Endodermal cell (in vitro differentiated cells): ENCODE measurements around the gene EPAS1. TPM values are rescaled to one million over a fixed set of nuclear protein-coding genes. Genes with fewer than 3 reads are reported as not detected.
"Not testable (repeated sequence)": the region's sequence is repeated elsewhere in the genome, so short reads cannot be mapped to it uniquely, and the experiment has no call there.

Experiments
- DNase-seq: peaks from one replicate; pipeline ENCODE4 v3.0.0-alpha.2; 2017
- H3K27ac ChIP-seq: 2 replicates; pipeline ENCODE4 v1.5.1; 2013; ENCODE audit warnings: mild to moderate bottlenecking, low read depth, low read length, moderate library complexity
- H3K27me3 ChIP-seq: 2 replicates; pipeline ENCODE4 v1.6.1; 2013; ENCODE audit warnings: mild to moderate bottlenecking, low read length, moderate library complexity; ENCODE audit not compliant: insufficient read depth, control insufficient read depth, poor library complexity, severe bottlenecking
- H3K36me3 ChIP-seq: 2 replicates; pipeline ENCODE4 v1.7.0; 2013; ENCODE audit warnings: mild to moderate bottlenecking, low read length, moderate library complexity; ENCODE audit not compliant: control insufficient read depth, insufficient read depth
- H3K4me1 ChIP-seq: one replicate; pipeline ENCODE4 v1.7.0; 2013; ENCODE audit warnings: low read length; ENCODE audit not compliant: control insufficient read depth, insufficient read depth
- H3K4me3 ChIP-seq: 2 replicates; pipeline ENCODE4 v1.5.1; 2013; ENCODE audit warnings: mild to moderate bottlenecking, low read length, moderate library complexity
- H3K9ac ChIP-seq: 2 replicates; pipeline ENCODE4 v1.6.1; 2013; ENCODE audit warnings: mild to moderate bottlenecking, low read length, moderate library complexity; ENCODE audit not compliant: poor library complexity, severe bottlenecking; ENCODE audit errors: extremely low read depth
- H3K9me3 ChIP-seq: 2 replicates; pipeline ENCODE4 v1.6.1; 2013; ENCODE audit warnings: mild to moderate bottlenecking, low read length, moderate library complexity; ENCODE audit not compliant: control insufficient read depth
- H3K27ac Mint-ChIP-seq: 2 replicates; pipeline ENCODE4 v1.8.0; 2020; ENCODE audit warnings: mixed read lengths
- H3K27me3 Mint-ChIP-seq: 2 replicates; pipeline ENCODE4 v1.8.0; 2021; ENCODE audit warnings: mild to moderate bottlenecking, mixed read lengths; ENCODE audit not compliant: insufficient read depth
- H3K36me3 Mint-ChIP-seq: 2 replicates; pipeline ENCODE4 v1.8.0; 2020; ENCODE audit warnings: low read depth, mixed read lengths
- H3K4me1 Mint-ChIP-seq: 2 replicates; pipeline ENCODE4 v1.8.0; 2020; ENCODE audit warnings: mixed read lengths
- H3K4me3 Mint-ChIP-seq: 2 replicates; pipeline ENCODE4 v1.8.0; 2020; ENCODE audit warnings: mild to moderate bottlenecking, moderate library complexity, mixed read lengths
- H3K9me3 Mint-ChIP-seq: 2 replicates; pipeline ENCODE4 v1.8.0; 2020; ENCODE audit warnings: mild to moderate bottlenecking, mixed read lengths
- WGBS, 2 experiments: methylation state at CpG; one replicate each; pipeline versions ENCODE4 v1.1.5 to v1.1.7; 2013; ENCODE audit warnings: missing lambda C conversion rate in 2 of 2, mixed read lengths in 1 of 2; ENCODE audit not compliant: insufficient coverage in 1 of 2, insufficient read length in 1 of 2; 5-methylcytosine and 5-hydroxymethylcytosine counted together
- total RNA-seq, 2 donors: library from RNA; stranded (reverse); fragmentation: NEBNext Ultra II Directional in 1 of 2; extraction: Animal tissue kit (Norgen Biotek cat#: 25700) in 1 of 2; gene quantifications; 2 replicates in 1 of 2; 3 replicates in 1 of 2; pipeline ENCODE4 v1.2.1, GENCODE V29; 2021
- TF ChIP-seq, protein P1 (sequence below): fragments of 200-600 bp; sonication (generic); conservative IDR thresholded peaks from 2 replicates; pipeline ENCODE4 v1.5.0; 2021; ENCODE audit warnings: antibody characterized with exemption, mild to moderate bottlenecking

EPAS1 gene
- total RNA-seq, 2 donors from 2014 or later = 1.2 to 1.9 TPM

DNA sequence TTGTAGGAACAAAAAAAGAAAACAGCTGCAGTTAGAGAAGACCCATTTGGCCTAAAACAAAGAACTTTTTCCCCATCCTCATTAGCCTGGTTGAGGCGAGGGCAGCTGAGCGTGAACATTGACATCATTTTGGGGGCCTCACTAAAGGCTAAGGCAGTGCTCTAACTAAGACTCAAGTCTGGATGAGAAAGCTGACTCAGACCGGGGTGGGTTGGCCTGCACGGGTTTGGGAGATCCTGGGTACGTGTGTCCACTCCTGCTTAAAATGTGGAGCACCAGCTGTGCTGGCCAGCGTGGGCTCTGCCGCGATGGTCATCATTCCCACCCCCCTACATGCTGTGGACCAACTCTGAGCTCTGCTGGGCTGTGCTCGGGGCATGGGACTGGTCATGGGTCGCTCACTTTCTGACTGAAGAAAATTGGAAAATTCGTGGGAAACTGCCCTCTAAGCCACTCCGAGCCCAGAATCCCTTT lies 96.2 kb downstream of the EPAS1 start:
- Histone ChIP-seq H3K4me1 (no peaks in the 10 kb centered on the region), H3K9me3 (no peaks in the 10 kb centered on the region), H3K36me3 (no peaks in the 10 kb centered on the region), H3K27ac (no peak overlapping the region), H3K9ac (no peak overlapping the region), H3K27me3 (no peaks in the 10 kb centered on the region), H3K4me3 (no peak overlapping the region)
- no peak overlapping the region for H3K27ac Mint-ChIP-seq
- peaks cover 2% of the 10 kb centered on the region for H3K27me3 Mint-ChIP-seq
- H3K36me3 Mint-ChIP-seq = no peaks in the 10 kb centered on the region
- WGBS, 2 experiments = 94 to 95% methylated on average over 11 to 12 of the region's 12 CpGs
- H3K4me3 Mint-ChIP-seq = no peak overlapping the region
- H3K4me1 Mint-ChIP-seq = peaks cover 3% of the 10 kb centered on the region
- no peaks in the 10 kb centered on the region for H3K9me3 Mint-ChIP-seq
- TF ChIP-seq, protein P1, sequence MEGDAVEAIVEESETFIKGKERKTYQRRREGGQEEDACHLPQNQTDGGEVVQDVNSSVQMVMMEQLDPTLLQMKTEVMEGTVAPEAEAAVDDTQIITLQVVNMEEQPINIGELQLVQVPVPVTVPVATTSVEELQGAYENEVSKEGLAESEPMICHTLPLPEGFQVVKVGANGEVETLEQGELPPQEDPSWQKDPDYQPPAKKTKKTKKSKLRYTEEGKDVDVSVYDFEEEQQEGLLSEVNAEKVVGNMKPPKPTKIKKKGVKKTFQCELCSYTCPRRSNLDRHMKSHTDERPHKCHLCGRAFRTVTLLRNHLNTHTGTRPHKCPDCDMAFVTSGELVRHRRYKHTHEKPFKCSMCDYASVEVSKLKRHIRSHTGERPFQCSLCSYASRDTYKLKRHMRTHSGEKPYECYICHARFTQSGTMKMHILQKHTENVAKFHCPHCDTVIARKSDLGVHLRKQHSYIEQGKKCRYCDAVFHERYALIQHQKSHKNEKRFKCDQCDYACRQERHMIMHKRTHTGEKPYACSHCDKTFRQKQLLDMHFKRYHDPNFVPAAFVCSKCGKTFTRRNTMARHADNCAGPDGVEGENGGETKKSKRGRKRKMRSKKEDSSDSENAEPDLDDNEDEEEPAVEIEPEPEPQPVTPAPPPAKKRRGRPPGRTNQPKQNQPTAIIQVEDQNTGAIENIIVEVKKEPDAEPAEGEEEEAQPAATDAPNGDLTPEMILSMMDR = no peak
- no peak for DNase-seq

DNA sequence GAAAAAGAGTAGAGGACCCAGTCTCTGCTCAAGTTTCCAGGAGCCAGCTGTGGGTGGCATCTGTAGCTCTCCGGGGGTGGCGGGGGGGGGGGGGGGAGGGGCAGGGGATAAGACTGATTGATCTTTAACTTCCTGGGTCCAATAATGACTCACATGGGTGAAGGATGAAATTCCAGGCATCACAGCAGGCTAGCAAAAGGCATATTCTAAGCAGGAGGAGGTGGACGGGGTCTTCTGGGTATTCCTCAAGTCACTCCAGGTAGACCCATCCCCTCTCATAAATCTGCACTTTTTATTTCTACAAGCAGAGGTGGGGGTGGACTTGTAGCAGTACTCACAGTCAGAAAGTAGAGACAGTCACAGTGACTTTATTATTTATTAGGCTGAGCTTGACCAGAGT lies 96.7 kb downstream of the EPAS1 start:
- Histone ChIP-seq H3K27ac (no peak overlapping the region), H3K9ac (no peak overlapping the region), H3K27me3 (no peaks in the 10 kb centered on the region), H3K4me3 (no peak overlapping the region), H3K36me3 (no peaks in the 10 kb centered on the region), H3K9me3 (no peaks in the 10 kb centered on the region), H3K4me1 (no peaks in the 10 kb centered on the region)
- H3K4me1 Mint-ChIP-seq = peaks cover 3% of the 10 kb centered on the region
- no peak overlapping the region for H3K4me3 Mint-ChIP-seq
- no peak for DNase-seq
- TF ChIP-seq, protein P1 = no peak
- WGBS, 2 experiments = 56% methylated on average over 2 of the region's 3 CpGs; no CpG with 5 or more reads in 1 of the 2 experiments
- no peak overlapping the region for H3K27ac Mint-ChIP-seq
- peaks cover 3% of the 10 kb centered on the region for H3K27me3 Mint-ChIP-seq
- no peaks in the 10 kb centered on the region for H3K9me3 Mint-ChIP-seq
- no peaks in the 10 kb centered on the region for H3K36me3 Mint-ChIP-seq

DNA sequence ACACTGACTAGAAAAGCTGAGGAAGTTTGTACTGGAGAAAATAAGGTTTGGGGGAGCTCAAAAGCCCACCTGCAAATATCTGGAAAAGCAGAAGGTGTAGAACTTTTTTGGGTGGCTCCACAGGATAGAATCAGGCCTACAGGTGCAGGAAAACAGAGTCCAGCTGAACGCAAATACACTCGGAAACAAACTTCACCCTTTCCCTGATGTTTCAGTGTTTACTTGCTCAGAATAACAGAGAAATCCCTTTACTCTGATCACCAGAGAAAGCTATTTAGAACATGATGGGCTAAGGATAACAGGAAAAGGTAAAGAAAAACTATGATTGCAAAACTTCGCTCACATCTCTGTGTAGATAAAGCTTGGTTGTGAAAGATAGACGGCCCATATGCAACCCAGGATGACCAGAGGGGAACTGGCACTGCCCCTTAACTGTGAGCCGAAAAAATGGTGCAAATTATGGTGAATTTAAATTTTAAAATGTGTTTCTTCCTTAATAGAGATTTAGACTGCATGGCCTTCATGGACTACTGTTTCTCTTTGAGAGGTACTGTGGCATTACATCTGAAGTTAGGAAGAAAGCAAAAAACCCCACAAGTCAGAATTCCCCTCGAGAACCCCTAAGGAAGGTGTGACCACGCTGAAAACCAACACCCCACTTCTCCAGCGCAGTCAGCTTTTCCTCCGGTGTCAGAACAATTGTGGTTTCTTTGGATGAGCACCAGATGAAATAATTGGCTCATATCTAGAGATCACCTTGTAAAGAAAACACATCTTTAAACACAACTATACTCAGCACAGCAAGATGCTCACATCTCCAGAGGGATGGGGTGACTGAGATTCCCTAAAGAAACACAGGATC lies 97.7 kb downstream of the EPAS1 start:
- Mint-ChIP-seq H3K4me1 (peaks cover 3% of the 10 kb centered on the region), H3K27ac (no peak overlapping the region), H3K9me3 (no peaks in the 10 kb centered on the region), H3K27me3 (peaks cover 3% of the 10 kb centered on the region), H3K36me3 (no peaks in the 10 kb centered on the region), H3K4me3 (no peak overlapping the region)
- 92 to 96% methylated on average over 2 to 9 of the region's 9 CpGs for WGBS, 2 experiments
- TF ChIP-seq, protein P1 = no peak
- no peak overlapping the region for H3K9ac ChIP-seq
- H3K27ac ChIP-seq = no peak overlapping the region
- H3K4me3 ChIP-seq = no peak overlapping the region
- no peak for DNase-seq
- H3K27me3 ChIP-seq = no peaks in the 10 kb centered on the region
- no peaks in the 10 kb centered on the region for H3K36me3 ChIP-seq
- H3K9me3 ChIP-seq = no peaks in the 10 kb centered on the region
- H3K4me1 ChIP-seq = no peaks in the 10 kb centered on the region

DNA sequence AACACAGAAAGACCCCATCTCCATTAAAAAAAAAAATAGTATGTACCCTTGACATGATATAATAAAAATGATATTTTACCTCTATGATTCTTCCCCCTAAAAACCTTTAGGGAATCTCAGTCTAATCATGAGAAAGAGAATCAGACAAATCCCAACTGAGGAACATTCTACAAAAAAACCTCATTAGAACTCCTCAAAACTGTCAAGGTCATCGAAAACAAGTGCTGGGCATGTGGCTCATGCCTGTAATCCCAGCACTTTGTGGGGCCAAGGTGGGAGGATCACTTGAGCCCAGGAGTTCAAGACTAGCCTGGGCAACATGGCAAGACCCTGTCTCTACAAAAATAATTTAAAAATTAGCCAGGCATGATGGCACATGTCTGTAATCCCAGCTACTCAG lies 98.5 kb downstream of the EPAS1 start:
- not testable (repeated sequence) for H3K9me3 Mint-ChIP-seq, H3K4me1 Mint-ChIP-seq, H3K4me3 Mint-ChIP-seq, H3K9ac ChIP-seq, DNase-seq, H3K9me3 ChIP-seq, H3K36me3 ChIP-seq, H3K27ac ChIP-seq, H3K4me1 ChIP-seq, H3K36me3 Mint-ChIP-seq, H3K27me3 Mint-ChIP-seq, H3K27ac Mint-ChIP-seq, H3K27me3 ChIP-seq, H3K4me3 ChIP-seq
- WGBS, 2 experiments = 86 to 100% methylated on average over 1 of the region's 1 CpG
